D721Med (cell line): ENCODE data around the gene TMEM235.

ENCODE experiments used
- DNase-seq: peaks from one replicate; pipeline ENCODE4 v3.0.0; 2011; ENCODE audit warnings: low spot score; ENCODE audit not compliant: insufficient read length
- FAIRE-seq: peaks from 2 replicates; lab custom pipeline; 2011; peaks lifted over from hg19 to GRCh38; lab: Jason Lieb, UNC
- CTCF ChIP-seq: IDR thresholded peaks from 2 replicates; pipeline ENCODE4 v1.5.1; 2012; ENCODE audit warnings: mild to moderate bottlenecking, control low read depth; ENCODE audit not compliant: insufficient read depth; ENCODE audit errors: missing control alignments

TMEM235 gene

GRCh38 chr17:78186692-78187595, 44.5 kb upstream of the TMEM235 start, which contains the start of the genes AFMID and TK1:
Gene AFMID (plus strand): TSS chr17:78187362. CDS start chr17:78187371, 9 bp downstream.
Gene TK1 (minus strand): TSS chr17:78187052. CDS start chr17:78186994, 58 bp downstream.
- FAIRE-seq (no peak), DNase-seq (peak; percentile 98)
- TF ChIP-seq CTCF = peak; percentile 68

GRCh38 chr17:78196716-78197115, 34.7 kb upstream of the TMEM235 start:
- DNase-seq = no peak
- no peak for FAIRE-seq
- no peak for TF ChIP-seq CTCF

- TF ChIP-seq CTCF = no peak
- DNase-seq = no peak
- no peak for FAIRE-seq
These were observed 34.1 kb upstream of the TMEM235 start for GRCh38 chr17:78197147-78197832.

GRCh38 chr17:78200451-78200850, 31.0 kb upstream of the TMEM235 start:
- no peak for DNase-seq
- no peak for FAIRE-seq
- no peak for TF ChIP-seq CTCF

GRCh38 chr17:78202666-78203065, 28.8 kb upstream of the TMEM235 start:
- TF ChIP-seq CTCF = no peak
- FAIRE-seq (no peak), DNase-seq (no peak)

GRCh38 chr17:78204387-78205123, 26.9 kb upstream of the TMEM235 start:
- FAIRE-seq (no peak), DNase-seq (no peak)
- no peak for TF ChIP-seq CTCF
